Thyroid gland (tissue), 4 donors: ENCODE measurements around the gene PDE8B.

ENCODE experiments used
- POLR2A ChIP-seq, 2 donors: fragments of 450-650 bp; IDR thresholded peaks; one replicate each; pipeline ENCODE4 v1.6.1; 2017; ENCODE audit warnings: antibody characterized with exemption in 2 of 2, mild to moderate bottlenecking in 2 of 2, moderate library complexity in 1 of 2
- TF ChIP-seq, protein P1 (sequence below), 6 experiments: fragments of 200-600 bp in 3 of 6; fragments of 450-650 bp in 3 of 6; sonication (generic) in 3 of 6; IDR thresholded peaks; one replicate each; pipeline ENCODE4 v1.5.1; 2016 to 2019; ENCODE audit warnings: antibody characterized with exemption in 6 of 6, mild to moderate bottlenecking in 2 of 6, inconsistent platforms in 1 of 6, moderate library complexity in 1 of 6

DNA sequence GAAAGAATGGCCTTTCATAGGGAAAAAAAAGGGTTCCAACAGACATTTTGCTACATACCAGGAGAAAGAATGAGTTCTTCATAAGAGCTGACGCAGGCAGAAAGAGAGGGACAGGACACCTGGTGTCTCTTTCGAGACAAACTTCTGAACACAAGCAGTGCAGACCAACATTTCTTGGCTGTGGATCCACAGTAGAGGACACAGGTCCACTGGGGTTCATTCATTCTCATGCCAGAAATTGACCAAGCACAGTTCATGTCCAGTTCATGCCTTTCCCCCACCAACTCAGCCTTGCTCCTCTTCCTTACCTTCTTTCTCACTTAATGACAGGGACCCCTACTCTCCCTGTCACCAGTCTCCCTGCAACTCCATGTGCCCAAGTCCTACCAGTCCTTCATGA lies 144.0 kb downstream of the PDE8B start:
- TF ChIP-seq, protein P1, sequence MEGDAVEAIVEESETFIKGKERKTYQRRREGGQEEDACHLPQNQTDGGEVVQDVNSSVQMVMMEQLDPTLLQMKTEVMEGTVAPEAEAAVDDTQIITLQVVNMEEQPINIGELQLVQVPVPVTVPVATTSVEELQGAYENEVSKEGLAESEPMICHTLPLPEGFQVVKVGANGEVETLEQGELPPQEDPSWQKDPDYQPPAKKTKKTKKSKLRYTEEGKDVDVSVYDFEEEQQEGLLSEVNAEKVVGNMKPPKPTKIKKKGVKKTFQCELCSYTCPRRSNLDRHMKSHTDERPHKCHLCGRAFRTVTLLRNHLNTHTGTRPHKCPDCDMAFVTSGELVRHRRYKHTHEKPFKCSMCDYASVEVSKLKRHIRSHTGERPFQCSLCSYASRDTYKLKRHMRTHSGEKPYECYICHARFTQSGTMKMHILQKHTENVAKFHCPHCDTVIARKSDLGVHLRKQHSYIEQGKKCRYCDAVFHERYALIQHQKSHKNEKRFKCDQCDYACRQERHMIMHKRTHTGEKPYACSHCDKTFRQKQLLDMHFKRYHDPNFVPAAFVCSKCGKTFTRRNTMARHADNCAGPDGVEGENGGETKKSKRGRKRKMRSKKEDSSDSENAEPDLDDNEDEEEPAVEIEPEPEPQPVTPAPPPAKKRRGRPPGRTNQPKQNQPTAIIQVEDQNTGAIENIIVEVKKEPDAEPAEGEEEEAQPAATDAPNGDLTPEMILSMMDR (IDR thresholded peaks at IDR 0.05): no peak
- no peak for TF ChIP-seq POLR2A (IDR thresholded peaks at IDR 0.05)
